ENCODE measurements around the gene CCDC200.
A peak's percentile ranks its signal among the peaks of the same experiment; 100 is the strongest.
"Not testable (repeated sequence)": the region's sequence is repeated elsewhere in the genome, so short reads cannot be mapped to it uniquely, and the experiment has no call there.

CCDC200 gene

DNA sequence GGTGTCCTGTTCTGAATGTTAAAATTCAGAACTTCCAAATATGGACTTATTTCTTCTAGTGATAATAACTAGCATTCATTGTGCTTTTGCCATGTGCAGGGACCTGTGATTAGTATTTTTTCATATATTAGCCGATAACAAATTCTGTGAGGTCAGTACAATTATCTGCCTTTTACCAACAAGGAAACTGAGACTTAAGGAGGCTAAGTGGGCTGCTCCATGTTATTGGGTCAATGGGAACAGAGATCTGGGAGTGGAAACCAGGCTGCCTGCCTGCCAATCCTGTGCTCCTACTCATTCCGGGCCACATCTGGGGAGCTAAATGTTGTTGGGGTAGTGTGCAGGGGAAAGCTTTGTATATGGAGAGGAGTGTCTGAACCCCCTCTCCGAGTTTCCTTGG is 13.1 kb downstream of the CCDC200 start:
- DNase-seq = no peak

DNA sequence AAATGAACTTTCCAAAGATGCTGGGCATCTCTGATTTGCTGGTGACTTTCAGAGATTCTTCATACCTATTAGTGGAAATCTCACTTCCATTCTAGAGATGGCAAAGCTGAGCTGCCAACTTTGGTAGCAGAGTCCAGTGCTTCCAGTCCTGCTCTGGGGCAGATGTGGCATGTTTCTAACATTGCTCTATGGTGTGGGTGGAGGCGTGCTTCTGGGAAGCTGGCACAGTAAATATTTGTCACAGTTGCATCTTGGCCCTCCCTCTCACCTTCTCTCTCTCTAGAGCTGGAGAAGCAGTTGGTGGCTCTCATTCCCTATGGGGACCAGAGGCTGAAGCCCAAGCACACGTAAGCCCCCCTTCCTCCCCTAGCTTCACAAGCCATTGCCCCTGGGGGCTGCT is 14.9 kb downstream of the CCDC200 start:
- no peak for DNase-seq

GRCh38 chr17:43212641-43213490 is 15.6 kb downstream of the CCDC200 start:
- DNase-seq = no peak

- no peak for DNase-seq
Observed at GRCh38 chr17:43211480-43212402, 16.7 kb downstream of the CCDC200 start, which contains the start of gene TMEM106A. Gene TMEM106A, plus strand, starts transcription at chr17:43211875. Its CDS starts 1,167 bp downstream, at chr17:43213042.

DNA sequence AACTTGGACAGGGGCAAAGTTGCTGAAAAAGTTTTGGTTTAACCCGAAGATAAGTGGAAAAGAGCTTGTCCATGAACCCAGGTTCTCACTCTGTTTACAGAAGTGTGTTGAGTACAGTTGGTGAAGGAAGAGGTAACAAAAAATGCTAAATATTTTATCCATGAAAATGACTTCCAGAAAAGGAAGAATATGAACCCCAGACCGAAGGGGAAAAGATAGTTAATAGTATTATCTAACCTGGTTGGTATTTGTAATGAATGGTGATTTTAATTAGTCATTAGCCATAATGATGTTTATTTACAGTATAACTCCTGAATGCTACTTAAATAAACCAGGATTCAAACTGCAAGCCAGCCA is 17.3 kb downstream of the CCDC200 start:
- no peak for DNase-seq

- DNase-seq = no peak
Observed at GRCh38 chr17:43210576-43210975, 17.8 kb downstream of the CCDC200 start.

GRCh38 chr17:43203013-43203412 is 25.4 kb downstream of the CCDC200 start:
- DNase-seq = not testable (repeated sequence)

GRCh38 chr17:43200127-43200526 is 28.3 kb downstream of the CCDC200 start:
- DNase-seq = no peak

GRCh38 chr17:43199633-43200032 is 28.8 kb downstream of the CCDC200 start:
- DNase-seq = no peak

DNA sequence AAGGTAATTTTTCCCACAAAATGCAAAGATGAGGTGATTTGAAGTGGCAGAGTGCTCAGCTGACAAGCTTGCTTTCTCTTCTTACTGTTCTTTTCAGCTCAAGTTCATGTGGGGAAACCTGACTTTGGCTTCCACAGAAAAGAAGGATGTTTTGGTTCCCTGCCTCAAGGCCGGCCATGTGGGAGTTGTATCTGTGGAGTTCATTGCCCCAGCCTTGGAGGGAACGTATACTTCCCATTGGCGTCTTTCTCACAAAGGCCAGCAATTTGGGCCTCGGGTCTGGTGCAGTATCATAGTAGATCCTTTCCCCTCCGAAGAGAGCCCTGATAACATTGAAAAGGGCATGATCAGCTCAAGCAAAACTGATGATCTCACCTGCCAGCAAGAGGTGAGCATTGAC is 35.2 kb downstream of the CCDC200 start:
- DNase-seq = no peak

DNA sequence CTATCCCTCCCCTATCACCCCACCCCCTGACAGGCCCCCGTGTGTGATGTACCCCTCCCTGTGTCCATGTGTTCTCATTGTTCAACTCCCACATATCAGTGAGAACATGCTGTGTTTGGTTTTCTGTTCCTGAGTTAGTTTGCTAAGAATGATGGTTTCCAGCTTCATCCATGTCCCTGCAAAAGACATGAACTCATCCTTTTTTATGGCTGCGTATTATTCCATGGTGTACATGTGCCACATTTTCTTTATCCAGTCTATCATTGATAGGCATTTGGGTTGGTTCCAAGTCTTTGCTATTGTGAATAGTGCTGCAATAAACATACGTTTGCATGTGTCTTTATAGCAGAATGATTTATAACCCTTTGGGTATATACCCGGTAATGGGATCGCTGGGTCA is 41.8 kb downstream of the CCDC200 start:
- DNase-seq = not testable (repeated sequence)

DNA sequence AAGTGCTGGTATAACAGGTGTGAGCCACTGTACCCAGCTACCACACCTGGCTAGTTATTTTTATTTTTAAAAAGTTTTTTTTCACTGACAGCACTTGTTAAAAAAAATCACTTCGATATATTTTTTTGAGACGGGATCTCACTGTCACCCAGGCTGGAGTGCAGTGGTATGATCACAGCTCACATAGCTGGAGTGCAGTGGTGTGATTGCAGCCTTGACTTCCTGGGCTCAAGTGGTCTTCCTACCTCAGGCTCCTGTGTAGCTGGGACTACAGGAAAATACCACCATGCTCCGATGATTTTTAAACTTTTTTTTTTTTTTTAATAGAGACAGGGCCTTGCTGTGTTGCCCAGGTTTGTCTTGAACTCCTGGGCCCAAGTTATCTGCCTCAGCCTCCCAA is 44.5 kb downstream of the CCDC200 start:
- DNase-seq = no peak

DNA sequence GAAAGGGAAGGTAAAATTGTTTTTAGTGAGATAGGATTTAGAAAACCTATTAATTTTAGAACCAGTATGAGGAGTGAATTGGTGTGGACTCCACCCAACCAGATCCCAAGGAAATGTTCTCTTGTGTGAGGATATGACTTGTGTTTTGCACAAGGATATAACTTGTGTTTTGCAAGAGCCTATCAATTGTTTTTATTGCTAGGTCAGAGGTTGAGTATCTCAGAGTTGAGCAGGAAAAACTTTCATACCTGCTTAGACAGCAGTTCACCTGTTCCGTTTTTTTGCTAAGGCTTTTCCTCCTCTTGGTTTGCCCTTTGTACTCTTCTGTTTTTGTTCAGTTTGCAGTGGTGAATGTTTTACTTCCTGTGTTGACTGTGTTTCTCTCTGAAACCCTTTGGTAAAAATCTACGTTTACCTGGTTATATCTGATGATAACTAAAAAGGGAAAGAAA is 52.3 kb downstream of the CCDC200 start:
- DNase-seq = no peak

DNA sequence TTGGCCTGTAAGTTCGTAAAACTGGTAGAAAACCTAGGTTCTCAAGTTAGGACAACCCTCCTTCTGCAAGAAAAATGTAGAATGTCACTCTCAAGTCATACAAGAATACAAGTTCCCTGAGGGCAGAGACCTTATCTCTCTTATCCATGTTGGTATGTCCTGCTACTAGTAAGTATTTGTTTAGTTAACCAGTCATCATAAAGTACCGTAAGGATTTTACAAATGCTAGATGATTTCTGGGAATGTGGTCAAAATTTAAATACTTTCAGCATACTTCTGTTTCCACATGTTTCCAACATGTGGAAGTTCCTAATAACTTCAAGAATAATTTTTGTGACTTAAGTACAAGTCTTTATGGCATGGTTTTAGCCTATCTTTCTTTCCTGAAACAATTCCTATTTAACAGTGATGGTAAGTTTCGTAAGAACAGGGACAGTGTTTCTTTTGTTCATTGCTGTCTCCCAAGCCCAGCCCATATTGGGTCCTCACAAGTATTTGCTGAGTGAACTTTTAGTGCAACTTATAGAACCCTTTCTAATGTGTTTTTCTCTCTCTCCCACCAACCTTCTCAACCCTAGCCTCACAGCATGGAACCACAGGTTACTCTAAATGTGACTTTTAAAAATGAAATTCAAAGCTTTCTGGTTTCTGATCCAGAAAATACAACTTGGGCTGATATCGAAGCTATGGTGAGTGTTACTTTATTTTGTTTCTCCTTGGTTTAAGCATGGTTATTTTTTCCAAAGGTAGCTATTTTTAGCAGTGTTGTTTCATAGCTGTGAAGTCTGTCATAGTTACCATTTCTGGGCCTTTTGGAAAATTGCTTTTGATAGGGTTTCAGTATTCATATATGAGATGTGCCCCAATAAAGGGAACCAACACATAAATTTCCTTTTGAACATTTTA is 53.0 kb downstream of the CCDC200 start:
- no peak for DNase-seq

GRCh38 chr17:43171586-43172487 is 56.6 kb downstream of the CCDC200 start:
- peak; percentile 3 for DNase-seq

All from NCI-H524 treated with DMSO at 0.1 percent for 48 hours (cell line).